GM03348 (cell line): ENCODE results near the gene ADCY4.
"Not testable (repeated sequence)": the region's sequence is repeated elsewhere in the genome, so short reads cannot be mapped to it uniquely, and the experiment has no call there.

Experiments
- DNase-seq: peaks from one replicate; pipeline ENCODE4 v3.0.0; 2012; ENCODE audit warnings: low spot score

Gene ADCY4

GRCh38 chr14:24338843-24339242 lies 4.0 kb upstream of the ADCY4 start:
- no peak for DNase-seq

DNA sequence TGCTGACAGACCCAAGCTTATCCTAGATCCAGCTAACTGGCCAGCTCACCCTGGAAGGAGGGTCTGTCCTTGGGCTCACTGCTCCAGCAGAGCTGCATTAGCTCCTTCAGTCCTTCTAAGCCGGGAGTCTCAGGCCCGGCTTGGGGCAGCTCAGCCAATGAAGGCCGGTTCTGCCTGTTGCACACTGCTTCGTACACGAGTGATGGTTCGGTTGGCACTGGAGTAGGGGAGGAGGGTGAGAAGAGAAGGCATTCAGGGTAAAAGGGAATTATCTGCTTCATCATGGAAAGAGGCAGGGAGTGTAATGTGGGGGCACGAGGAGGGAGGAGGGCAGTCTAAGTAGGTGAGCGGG lies 2.9 kb upstream of the ADCY4 start:
- DNase-seq: no peak

- DNase-seq: no peak
Measured at GRCh38 chr14:24337144-24337823, 2.4 kb upstream of the ADCY4 start.

DNA sequence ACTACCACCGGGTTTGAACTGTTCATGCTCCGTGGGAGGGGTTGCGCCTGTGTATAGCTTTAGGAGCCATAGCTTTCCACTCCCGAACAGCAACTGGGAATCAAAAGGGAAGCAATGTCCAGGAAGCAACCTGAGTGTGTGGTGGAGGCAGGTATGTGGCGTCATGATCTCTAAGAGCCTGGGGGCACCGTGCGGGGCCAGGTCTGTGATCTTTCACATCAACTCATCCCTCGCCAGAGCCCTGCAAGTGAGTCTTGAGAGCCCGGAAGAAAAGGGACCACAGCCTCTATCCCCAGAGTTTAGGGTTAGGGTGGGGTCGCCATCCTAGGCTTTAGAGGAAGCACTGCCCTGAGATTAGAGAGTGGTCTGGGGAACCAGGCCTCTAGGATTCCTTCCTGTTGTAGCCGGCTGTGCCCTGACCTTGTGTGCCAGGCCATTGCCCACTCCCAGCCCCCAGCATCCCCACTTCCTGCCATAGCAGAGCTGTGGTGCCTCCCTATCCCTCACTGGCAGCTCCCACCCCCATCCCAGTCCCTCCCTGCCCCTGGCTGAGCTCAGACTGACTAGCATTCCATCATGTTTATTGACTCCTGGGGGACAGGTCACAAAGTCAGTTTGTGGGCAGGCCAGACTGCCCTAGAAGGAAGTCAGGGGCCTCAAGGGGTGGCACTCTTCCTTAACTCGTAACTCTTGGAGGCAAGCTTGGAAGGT lies 745 bp upstream of the ADCY4 start:
- no peak for DNase-seq

GRCh38 chr14:24332268-24332993 lies 2.4 kb downstream of the ADCY4 start:
- peak; percentile 87 for DNase-seq

- DNase-seq: no peak
Measured at GRCh38 chr14:24331731-24332267, 3.1 kb downstream of the ADCY4 start.

- DNase-seq: no peak
Measured at GRCh38 chr14:24330973-24331674, 3.7 kb downstream of the ADCY4 start.

GRCh38 chr14:24329736-24330135 lies 5.1 kb downstream of the ADCY4 start:
- no peak for DNase-seq

DNA sequence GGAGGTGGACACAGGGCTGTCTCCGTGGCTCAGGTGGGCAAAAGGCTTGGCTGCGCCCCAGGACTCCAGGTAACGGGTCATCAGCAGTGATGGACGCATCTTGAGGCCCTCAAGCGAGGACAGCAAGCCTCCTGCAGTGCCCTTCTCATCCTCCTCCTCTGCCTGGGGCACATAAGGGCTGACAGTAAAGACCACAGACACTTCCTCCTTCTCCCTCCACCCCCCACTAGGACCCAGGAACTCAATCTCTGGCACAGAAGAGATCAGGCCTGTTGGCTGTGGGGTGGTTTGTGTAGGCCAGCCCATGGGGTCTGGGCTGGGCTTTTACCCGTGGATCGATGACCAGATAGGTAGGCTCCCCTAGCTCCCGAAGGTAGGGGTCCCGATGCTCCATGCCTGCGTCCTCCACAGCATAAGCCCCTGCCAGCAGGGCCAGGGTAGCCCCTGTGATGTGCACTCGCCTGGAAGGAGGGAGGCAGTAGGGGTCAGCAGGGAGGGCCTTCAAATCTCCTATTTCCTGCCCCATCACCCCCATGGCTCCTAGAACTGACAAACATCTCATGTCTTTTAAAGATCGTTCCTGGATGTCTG lies 5.7 kb downstream of the ADCY4 start:
- no peak for DNase-seq

- DNase-seq: not testable (repeated sequence)
Measured at GRCh38 chr14:24327914-24328313, 7.0 kb downstream of the ADCY4 start.

- DNase-seq: no peak
Measured at GRCh38 chr14:24327303-24327702, 7.6 kb downstream of the ADCY4 start.

- no peak for DNase-seq
Measured at GRCh38 chr14:24325963-24326362, 8.9 kb downstream of the ADCY4 start.

GRCh38 chr14:24325041-24325530 lies 9.8 kb downstream of the ADCY4 start:
- DNase-seq: no peak

DNA sequence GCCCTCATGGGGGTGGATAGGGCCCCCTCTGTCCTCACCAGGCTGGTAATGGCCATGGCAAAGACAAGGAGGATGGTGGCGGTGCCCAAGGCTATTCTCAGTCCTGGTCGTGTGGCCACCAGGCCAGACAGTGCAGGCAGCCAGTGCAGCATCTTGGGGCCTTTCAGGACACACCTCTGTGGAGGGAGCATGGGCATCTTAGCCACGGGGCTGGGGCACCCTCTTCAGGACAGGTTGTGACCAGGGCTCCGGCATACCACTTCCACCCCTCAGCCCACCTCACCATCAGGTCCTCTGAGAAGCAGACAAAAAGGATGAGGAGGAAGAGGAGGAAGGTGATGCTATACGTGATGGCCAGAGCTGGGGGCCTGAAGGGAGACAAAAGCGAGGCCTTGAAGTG lies 10.8 kb downstream of the ADCY4 start:
- DNase-seq: no peak

DNA sequence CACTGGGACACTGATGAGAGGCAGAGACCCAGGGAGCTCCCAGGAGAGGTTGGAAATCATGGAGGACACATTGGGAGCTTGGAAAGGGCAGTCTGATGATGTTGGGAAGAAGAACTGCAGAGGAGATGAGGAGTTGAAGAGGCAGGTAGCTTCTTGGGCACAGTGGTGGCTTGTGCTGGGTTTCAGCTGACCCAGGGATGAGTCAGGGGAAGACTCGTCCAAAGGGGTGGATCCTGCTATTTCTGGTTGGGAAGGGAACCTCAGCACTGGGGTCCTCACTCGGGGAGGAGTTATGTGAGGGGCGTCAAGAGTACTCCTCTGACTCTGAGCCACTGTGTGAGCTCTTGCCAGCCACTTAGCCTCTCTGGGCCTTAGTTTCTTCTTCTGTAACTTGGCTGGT lies 11.5 kb downstream of the ADCY4 start:
- no peak for DNase-seq

- no peak for DNase-seq
Measured at GRCh38 chr14:24322672-24323071, 12.2 kb downstream of the ADCY4 start.

DNA sequence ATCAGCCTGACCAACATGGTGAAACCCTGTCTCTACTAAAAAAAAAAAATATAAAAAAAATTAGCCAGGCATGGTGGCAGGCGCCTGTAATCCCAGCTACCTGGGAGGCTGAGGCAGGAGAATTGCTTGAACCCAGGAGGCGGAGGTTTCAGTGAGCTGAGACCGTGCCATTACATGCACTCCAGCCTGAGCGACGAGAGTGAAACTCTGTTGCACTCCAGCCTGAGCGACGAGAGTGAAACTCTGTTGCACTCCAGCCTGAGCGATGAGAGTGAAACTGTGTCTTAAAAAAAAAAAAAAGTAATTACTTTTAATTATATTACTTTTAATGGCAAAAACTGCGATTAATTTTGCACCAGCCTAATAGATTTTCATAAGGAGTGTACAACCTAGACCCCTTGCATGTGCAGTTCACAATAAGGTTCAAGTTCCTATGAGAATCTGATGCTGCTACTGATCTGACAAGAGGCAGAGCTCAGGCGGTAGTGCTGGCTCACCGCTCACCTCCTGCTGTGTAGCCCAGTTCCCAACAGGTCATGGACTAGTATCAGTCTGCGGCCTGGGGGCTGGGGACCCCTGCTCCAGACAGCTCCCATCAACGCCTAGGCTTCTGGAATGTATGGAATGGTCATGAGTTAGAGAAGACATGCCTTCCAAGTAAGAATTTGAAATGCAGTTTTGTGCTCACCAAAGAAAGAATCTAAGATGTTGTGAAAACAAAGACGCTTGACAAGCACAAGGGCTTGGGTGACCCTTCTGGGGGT lies 13.5 kb downstream of the ADCY4 start:
- DNase-seq: no peak

GRCh38 chr14:24317141-24317928 lies 17.5 kb downstream of the ADCY4 start:
- DNase-seq: peak; percentile 50

DNA sequence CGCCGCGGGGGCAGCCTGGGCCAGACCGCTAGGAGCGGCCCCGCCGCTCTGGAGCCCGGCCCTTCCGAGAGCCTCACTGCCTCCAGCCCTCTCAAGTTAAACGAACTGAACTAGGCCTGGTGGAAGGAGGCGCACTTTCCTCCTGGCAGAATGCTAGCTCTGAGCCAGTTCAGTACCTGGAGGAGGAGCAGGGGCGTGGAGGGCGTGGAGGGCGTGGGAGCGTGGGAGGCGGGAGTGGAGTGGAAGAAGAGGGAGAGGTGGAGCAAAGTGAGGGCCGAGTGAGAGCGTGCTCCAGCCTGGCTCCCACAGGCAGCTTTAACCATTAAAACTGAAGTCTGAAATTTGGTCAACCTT lies 18.3 kb downstream of the ADCY4 start:
- no peak for DNase-seq
